ENCODE data around the gene LIPT2. TPM values are rescaled to one million over a fixed set of nuclear protein-coding genes. Genes with fewer than 3 reads are reported as not detected.

The LIPT2 gene
- total RNA-seq, 1 experiment from 2014 or later = 14.4 TPM

DNA sequence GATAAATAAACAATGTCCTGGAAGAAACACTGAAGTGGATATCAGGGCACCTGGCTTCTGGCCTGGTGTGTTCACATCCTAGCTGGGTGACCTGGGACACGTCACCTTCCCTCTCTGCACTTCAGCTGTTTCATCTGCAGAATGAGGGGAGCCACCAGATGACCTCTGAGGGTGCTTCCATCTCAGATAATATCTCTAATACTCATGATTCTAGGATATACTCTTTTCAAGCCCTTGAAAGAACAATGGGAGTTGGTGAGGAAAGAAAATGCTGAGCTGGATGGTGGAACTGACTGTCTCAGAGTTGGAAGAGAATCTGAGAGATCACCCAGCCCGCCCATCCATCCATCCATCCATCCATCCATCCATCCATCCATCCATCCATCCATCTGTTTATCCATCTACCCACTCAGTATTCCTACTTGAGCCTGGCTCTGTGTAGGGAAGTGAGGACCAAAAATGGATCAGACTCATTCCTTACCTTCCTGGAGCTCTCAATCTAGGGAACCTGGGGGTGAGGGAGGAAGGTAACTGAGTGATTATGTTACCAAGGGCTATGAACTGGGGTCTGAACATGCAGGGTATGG is 28.2 kb upstream of the LIPT2 start:
- TF ChIP-seq, protein P1, sequence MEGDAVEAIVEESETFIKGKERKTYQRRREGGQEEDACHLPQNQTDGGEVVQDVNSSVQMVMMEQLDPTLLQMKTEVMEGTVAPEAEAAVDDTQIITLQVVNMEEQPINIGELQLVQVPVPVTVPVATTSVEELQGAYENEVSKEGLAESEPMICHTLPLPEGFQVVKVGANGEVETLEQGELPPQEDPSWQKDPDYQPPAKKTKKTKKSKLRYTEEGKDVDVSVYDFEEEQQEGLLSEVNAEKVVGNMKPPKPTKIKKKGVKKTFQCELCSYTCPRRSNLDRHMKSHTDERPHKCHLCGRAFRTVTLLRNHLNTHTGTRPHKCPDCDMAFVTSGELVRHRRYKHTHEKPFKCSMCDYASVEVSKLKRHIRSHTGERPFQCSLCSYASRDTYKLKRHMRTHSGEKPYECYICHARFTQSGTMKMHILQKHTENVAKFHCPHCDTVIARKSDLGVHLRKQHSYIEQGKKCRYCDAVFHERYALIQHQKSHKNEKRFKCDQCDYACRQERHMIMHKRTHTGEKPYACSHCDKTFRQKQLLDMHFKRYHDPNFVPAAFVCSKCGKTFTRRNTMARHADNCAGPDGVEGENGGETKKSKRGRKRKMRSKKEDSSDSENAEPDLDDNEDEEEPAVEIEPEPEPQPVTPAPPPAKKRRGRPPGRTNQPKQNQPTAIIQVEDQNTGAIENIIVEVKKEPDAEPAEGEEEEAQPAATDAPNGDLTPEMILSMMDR (IDR thresholded peaks at IDR 0.05; ENCODE audit: insufficient read depth in 1 of 2, low read depth in 1 of 2, low read length in 1 of 2, severe bottlenecking in 1 of 2, unreplicated experiment in 1 of 2) = no peak
- Mint-ChIP-seq H3K9me3 (ENCODE audit: unreplicated experiment) (no peaks in the 10 kb centered on the region), H3K4me3 (ENCODE audit: unreplicated experiment) (no peak overlapping the region), H3K27me3 (ENCODE audit: insufficient read depth, unreplicated experiment) (peaks cover 3% of the 10 kb centered on the region), H3K36me3 (ENCODE audit: insufficient read depth, unreplicated experiment) (no peaks in the 10 kb centered on the region), H3K27ac (ENCODE audit: unreplicated experiment) (no peak overlapping the region), H3K4me1 (ENCODE audit: low read depth, unreplicated experiment) (no peaks in the 10 kb centered on the region)
- Histone ChIP-seq H3K4me1 (no peaks in the 10 kb centered on the region), H3K36me3 (ENCODE audit: control insufficient read depth, insufficient read depth, low read length) (no peaks in the 10 kb centered on the region), H3K9me3 (no peaks in the 10 kb centered on the region), H3K4me3 (ENCODE audit: low read depth, low read length) (no peak overlapping the region), H3K27me3 (replicated peaks; ENCODE audit: control insufficient read depth, insufficient read depth, low read length) (no peaks in the 10 kb centered on the region; the same call in 1 of the 2 replicates)
- no TSS peak for BruUV-seq (replicated peaks)
- no peak for DNase-seq
- intact Hi-C loops (cut with micrococcal nuclease; ENCODE audit: unreplicated experiment) = no loop called here
- ChIA-PET CTCF (interaction anchor here (0.6 kb wide), 1 partner anchor 254 kb away, joined by 3 read pairs; no protein-coding TSS in a partner anchor), POLR2A (no interaction called here)

DNA sequence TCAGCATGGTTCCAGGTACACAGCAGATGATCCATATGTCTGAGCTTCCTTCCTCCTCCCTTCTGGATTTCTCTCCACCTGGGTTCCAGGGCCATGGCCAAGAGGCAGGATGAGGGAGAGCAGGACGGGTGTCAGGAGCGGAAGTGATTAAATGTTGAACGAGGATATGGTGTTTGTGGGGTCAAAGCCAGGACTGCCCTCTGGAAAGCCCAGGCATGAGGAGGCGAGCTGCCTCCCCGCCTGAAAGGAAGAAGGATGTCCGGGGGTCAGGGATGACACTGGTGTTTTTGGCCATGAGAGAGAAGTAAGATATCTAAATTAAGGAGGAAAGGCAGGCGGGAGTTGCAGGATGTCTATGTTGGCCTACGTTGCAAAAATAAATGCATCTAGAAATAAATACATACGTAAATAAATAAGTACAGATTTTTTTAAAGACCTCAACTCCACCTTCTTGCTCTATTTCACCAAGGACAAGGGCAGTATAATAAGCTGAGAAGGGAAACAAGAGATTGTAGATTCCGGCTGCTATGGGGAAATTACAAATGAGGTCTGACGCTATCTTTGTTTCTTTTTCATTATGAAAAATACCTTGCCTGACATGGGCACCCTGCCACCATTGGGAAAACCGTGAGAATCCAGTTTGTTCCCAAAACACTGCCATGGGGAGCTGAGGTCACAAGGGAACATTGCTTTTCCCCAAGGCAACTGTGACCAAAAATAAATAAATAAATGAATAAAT is 27.6 kb upstream of the LIPT2 start:
- Histone ChIP-seq H3K4me3 (ENCODE audit: low read depth, low read length) (no peak overlapping the region), H3K27me3 (replicated peaks; ENCODE audit: control insufficient read depth, insufficient read depth, low read length) (no peaks in the 10 kb centered on the region; the same call in 1 of the 2 replicates), H3K36me3 (ENCODE audit: control insufficient read depth, insufficient read depth, low read length) (no peaks in the 10 kb centered on the region), H3K4me1 (no peaks in the 10 kb centered on the region), H3K9me3 (no peaks in the 10 kb centered on the region)
- Mint-ChIP-seq H3K4me1 (ENCODE audit: low read depth, unreplicated experiment) (no peaks in the 10 kb centered on the region), H3K27ac (ENCODE audit: unreplicated experiment) (no peak overlapping the region), H3K9me3 (ENCODE audit: unreplicated experiment) (no peaks in the 10 kb centered on the region), H3K36me3 (ENCODE audit: insufficient read depth, unreplicated experiment) (no peaks in the 10 kb centered on the region), H3K27me3 (ENCODE audit: insufficient read depth, unreplicated experiment) (peaks cover 3% of the 10 kb centered on the region), H3K4me3 (ENCODE audit: unreplicated experiment) (no peak overlapping the region)
- CTCF ChIA-PET = interaction anchor here (0.6 kb wide), 1 partner anchor 254 kb away, joined by 3 read pairs; no protein-coding TSS in a partner anchor
- intact Hi-C loops (cut with micrococcal nuclease; ENCODE audit: unreplicated experiment) = no loop called here
- no TSS peak for BruUV-seq (replicated peaks)
- TF ChIP-seq, protein P1 (IDR thresholded peaks at IDR 0.05; ENCODE audit: insufficient read depth in 1 of 2, low read depth in 1 of 2, low read length in 1 of 2, severe bottlenecking in 1 of 2, unreplicated experiment in 1 of 2) = no peak
- DNase-seq = no peak
- POLR2A ChIA-PET = no interaction called here

DNA sequence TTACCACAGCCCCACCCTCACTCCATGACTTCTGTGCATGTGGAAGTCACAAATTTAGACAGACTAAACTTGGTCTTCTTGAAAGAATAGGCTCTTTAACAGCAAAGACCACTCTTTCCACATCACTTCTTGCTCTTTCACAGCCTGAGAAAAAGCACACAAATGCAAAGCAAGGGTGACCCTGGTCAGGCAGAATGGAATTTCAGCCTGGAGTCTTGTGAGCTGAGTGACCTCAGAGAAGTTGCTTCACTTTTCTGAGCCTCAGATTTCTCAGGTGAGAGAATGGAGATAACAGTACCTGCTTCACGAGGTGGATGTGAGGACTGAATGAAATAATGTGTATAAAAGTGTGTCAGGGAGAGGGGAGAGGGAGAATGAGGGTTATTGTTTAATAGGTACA is 26.8 kb upstream of the LIPT2 start:
- no TSS peak for BruUV-seq (replicated peaks)
- DNase-seq = no peak
- H3K36me3 ChIP-seq (ENCODE audit: control insufficient read depth, insufficient read depth, low read length) = no peaks in the 10 kb centered on the region
- TF ChIP-seq, protein P1 (IDR thresholded peaks at IDR 0.05; ENCODE audit: insufficient read depth in 1 of 2, low read depth in 1 of 2, low read length in 1 of 2, severe bottlenecking in 1 of 2, unreplicated experiment in 1 of 2) = no peak
- H3K4me3 ChIP-seq (ENCODE audit: low read depth, low read length) = no peak overlapping the region
- intact Hi-C loops (cut with micrococcal nuclease; ENCODE audit: unreplicated experiment) = no loop called here
- Mint-ChIP-seq H3K27ac (ENCODE audit: unreplicated experiment) (no peak overlapping the region), H3K4me1 (ENCODE audit: low read depth, unreplicated experiment) (no peaks in the 10 kb centered on the region), H3K4me3 (ENCODE audit: unreplicated experiment) (no peak overlapping the region), H3K9me3 (ENCODE audit: unreplicated experiment) (peaks cover 1% of the 10 kb centered on the region), H3K36me3 (ENCODE audit: insufficient read depth, unreplicated experiment) (no peaks in the 10 kb centered on the region), H3K27me3 (ENCODE audit: insufficient read depth, unreplicated experiment) (peaks cover 4% of the 10 kb centered on the region)
- ChIA-PET CTCF (no interaction called here), POLR2A (interaction anchor here (1.0 kb wide), 1 partner anchor 26 kb away, joined by 4 read pairs; the partner anchor contains the start of gene LIPT2)
- no peaks in the 10 kb centered on the region for H3K9me3 ChIP-seq
- H3K4me1 ChIP-seq = no peaks in the 10 kb centered on the region
- no peaks in the 10 kb centered on the region; the same call in 1 of the 2 replicates for H3K27me3 ChIP-seq (replicated peaks; ENCODE audit: control insufficient read depth, insufficient read depth, low read length)
